NB4 (cell line): ENCODE data around the gene AP1B1.

Source experiments
- DNase-seq: peaks from one replicate; pipeline ENCODE4 v3.0.0; 2010; ENCODE audit warnings: low read depth
- H3K4me3 ChIP-seq: one replicate; pipeline ENCODE4 v1.5.1; 2011; ENCODE audit warnings: mild to moderate bottlenecking, low read depth, low read length, moderate library complexity
- MYC ChIP-seq: IDR thresholded peaks from 2 replicates; pipeline ENCODE4 v1.6.1; 2011; ENCODE audit warnings: low read depth, low read length
- POLR2A ChIP-seq: IDR thresholded peaks from 2 replicates; pipeline ENCODE4 v1.6.1; 2011; ENCODE audit warnings: mild to moderate bottlenecking; ENCODE audit not compliant: insufficient read length; ENCODE audit errors: extremely low read depth
- TF ChIP-seq, protein P1 (sequence below): IDR thresholded peaks from one replicate; pipeline ENCODE4 v1.5.1; 2012; ENCODE audit warnings: low read depth, low read length
- TF ChIP-seq, protein P2 (sequence below): IDR thresholded peaks from 2 replicates; pipeline ENCODE4 v1.6.1; 2011; ENCODE audit warnings: low read depth, low read length

The AP1B1 gene

DNA sequence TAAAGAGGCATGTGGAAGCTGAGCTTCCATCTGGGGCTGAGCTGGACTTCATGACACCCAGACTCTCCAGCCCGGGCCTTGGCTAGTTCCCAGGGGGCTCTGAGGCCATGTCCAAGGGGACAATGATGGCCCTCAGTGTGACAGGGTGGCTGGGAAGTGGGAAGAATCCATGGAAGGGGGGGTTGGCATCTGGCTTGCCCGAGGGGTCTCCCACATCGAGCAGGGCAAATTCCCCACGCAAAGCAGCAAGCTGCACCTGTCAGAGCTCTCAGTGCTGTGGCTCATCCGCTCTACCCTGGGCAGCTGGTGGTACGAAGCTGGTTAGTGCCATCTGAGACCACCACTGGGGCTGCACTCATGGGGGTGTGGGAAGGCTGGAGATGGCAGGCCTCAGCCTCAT, 9.4 kb upstream of the AP1B1 start:
- H3K4me3 ChIP-seq = no peak overlapping the region
- no peak for TF ChIP-seq MYC
- TF ChIP-seq, protein P1, sequence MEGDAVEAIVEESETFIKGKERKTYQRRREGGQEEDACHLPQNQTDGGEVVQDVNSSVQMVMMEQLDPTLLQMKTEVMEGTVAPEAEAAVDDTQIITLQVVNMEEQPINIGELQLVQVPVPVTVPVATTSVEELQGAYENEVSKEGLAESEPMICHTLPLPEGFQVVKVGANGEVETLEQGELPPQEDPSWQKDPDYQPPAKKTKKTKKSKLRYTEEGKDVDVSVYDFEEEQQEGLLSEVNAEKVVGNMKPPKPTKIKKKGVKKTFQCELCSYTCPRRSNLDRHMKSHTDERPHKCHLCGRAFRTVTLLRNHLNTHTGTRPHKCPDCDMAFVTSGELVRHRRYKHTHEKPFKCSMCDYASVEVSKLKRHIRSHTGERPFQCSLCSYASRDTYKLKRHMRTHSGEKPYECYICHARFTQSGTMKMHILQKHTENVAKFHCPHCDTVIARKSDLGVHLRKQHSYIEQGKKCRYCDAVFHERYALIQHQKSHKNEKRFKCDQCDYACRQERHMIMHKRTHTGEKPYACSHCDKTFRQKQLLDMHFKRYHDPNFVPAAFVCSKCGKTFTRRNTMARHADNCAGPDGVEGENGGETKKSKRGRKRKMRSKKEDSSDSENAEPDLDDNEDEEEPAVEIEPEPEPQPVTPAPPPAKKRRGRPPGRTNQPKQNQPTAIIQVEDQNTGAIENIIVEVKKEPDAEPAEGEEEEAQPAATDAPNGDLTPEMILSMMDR = no peak
- TF ChIP-seq, protein P2, sequence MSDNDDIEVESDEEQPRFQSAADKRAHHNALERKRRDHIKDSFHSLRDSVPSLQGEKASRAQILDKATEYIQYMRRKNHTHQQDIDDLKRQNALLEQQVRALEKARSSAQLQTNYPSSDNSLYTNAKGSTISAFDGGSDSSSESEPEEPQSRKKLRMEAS = no peak
- TF ChIP-seq POLR2A = no peak
- no peak for DNase-seq

DNA sequence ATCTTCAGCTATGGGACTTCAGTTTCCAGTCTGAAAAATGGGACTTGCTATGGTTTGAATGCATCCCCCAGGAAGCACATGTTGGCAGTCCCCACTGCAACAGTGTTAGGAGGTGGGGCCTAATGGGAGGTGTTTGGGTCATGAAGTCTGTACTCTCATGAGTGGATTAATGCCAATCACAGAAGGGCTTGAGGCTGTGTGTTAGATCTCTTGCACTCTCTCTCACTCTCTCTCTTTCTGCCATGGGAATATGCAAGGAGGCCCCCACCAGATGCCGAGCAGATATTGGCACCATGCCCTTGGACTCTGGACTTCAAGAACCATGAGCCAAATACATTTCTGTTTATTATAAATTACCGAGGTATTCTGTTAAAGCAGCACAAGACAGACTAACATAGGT, 7.8 kb upstream of the AP1B1 start:
- DNase-seq = no peak
- no peak for TF ChIP-seq POLR2A
- no peak for TF ChIP-seq MYC
- TF ChIP-seq, protein P2 = no peak
- TF ChIP-seq, protein P1 = no peak
- H3K4me3 ChIP-seq = no peak overlapping the region

DNA sequence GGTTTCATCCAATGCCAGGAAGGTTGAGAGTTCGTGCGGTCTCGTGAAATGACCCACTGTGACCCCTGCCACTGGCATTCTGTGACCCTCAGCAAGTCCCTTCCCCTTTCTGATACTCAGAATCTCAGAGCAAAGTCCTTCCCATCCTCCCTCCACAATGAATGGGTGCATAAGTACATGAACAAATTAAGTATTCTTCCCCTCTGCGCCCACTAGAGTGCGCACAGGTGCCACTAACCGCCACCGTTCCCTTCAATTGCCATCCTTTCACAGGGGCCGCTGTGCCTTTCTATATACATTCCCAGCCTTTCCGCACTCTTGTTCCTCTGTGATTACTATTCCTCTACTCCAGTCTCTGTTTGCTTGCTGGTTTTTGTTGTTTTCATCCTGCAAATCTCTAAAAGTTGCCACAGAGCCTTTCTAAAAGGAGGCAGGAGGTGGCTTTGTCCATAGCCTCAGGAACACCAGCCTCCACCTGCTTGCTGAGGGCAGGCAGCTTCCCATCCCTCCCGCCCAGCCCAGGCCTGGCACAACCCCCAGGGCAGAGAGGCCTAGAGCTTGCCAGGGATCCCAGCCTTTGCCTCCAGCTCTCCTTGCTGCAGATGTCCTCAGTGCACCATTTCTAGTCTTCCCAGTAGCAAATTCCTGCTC, 6.7 kb upstream of the AP1B1 start:
- TF ChIP-seq MYC (no peak), POLR2A (no peak)
- TF ChIP-seq, protein P1 = peak; percentile 79
- TF ChIP-seq, protein P2 = no peak
- no peak overlapping the region for H3K4me3 ChIP-seq
- DNase-seq = peak; percentile 80

DNA sequence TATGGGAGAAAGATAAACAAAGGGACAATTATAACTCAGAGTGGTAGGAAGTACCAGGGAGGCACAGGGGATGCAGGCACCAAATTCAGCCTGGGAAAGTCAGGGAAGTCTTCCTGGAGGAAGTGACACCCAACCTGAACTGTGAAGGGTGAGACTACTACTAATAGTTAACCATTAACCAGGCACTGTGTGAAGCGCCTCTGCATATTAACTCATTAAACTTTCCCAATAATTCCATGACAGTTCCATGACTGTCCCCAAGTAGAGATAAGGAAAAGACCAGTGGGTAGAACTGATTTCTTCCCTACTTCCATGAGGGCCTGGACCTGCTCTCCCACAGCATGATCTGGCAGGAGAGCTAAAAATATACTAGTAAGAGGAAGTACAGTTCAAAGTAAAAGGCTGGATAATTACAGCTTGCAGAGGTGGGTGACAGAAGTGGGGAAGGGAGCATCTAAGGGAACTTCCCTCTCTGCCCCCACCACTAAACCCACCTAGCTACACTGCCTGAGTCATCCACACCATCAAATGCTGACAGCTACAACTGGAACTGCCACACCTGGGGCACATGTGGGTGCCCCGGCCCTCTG, 4.7 kb upstream of the AP1B1 start:
- H3K4me3 ChIP-seq = no peak overlapping the region
- no peak for TF ChIP-seq POLR2A
- TF ChIP-seq, protein P2 = no peak
- peak; percentile 56 for DNase-seq

DNA sequence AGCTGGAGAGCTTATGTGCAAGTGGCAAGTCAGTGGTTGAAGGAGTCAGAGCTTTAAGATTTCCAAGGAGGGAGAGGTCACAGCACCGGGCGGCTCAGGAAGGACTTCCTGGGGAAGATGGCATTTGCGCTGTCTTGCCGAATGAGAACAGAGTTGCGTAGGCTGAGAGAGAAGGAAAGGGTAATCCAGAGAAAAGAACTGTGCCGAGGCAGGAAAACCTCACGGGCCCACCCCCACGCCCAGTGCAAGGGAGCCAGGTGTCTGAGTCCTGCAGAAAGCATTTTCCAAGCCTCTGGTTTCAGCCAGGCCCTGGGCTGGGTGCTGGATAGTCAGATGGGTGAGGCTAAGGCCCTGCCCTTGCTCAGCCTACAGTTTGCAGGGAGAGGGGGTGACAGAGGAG, 3.2 kb upstream of the AP1B1 start:
- TF ChIP-seq, protein P1 = no peak
- TF ChIP-seq MYC = no peak
- H3K4me3 ChIP-seq = no peak overlapping the region
- DNase-seq = no peak

DNA sequence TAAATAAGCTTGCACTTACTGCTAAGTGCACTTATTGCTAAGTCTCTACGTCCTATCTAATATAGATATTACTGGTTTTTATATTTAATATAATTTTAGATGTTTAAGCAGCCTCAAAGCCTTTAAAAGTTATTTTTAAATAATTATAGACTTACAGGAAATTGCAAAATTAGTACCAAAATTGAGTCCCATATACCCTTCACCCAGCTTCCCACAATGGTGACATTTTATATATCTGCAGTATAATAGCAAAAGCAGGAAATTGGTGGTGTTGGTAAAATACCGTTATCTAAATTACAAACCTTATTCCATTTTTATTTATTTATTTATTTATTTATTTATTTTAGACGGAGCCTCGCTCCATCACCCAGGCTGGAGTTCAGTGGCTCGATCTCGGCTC, 1.9 kb upstream of the AP1B1 start:
- no peak overlapping the region for H3K4me3 ChIP-seq
- DNase-seq = no peak
- TF ChIP-seq, protein P2 = no peak
- TF ChIP-seq POLR2A = no peak
- TF ChIP-seq, protein P1 = no peak
- TF ChIP-seq MYC = no peak
